Activated CD4-positive, alpha-beta T cell treated with anti-CD3 and anti-CD28 coated beads for 4 hours (primary cell): ENCODE measurements around the gene SLC31A1.
A peak's percentile ranks its signal among the peaks of the same experiment; 100 is the strongest.
"Not testable (repeated sequence)": the region's sequence is repeated elsewhere in the genome, so short reads cannot be mapped to it uniquely, and the experiment has no call there.

Experiments
- DNase-seq, 2 donors: peaks; one replicate each; pipeline ENCODE4 v3.0.0-alpha.2; 2020

SLC31A1 gene

DNA sequence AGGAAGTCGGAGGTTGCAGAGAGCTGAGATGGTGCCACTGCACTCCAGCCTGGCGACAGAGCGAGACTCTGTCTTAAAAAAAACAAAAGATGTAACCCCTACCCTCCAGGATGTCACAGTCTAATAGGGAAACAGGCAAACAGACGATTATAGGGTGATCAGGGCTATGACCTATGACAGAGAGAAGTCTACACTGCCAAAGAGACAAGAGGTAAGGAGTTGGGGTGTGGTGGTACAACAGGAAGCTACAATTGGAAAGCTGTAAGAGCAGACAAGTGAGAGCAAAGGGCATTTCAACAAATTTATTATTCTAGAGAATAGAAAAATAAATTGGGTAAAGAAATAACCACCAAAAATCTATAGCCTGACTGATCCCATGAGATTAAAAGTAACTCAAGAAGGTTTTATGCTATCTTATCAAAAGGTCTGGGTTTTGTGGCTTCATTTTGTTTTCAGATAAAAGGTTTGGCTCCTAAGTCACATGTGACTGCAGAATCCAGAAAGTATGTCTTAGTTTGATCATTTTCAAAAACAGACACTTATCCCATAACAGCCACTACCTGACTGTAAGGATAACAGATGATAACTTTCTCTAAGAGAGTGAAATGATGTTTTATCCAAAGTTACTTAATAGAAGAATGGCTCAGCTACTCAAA lies 46.7 kb downstream of the SLC31A1 start:
- DNase-seq, result no peak

DNA sequence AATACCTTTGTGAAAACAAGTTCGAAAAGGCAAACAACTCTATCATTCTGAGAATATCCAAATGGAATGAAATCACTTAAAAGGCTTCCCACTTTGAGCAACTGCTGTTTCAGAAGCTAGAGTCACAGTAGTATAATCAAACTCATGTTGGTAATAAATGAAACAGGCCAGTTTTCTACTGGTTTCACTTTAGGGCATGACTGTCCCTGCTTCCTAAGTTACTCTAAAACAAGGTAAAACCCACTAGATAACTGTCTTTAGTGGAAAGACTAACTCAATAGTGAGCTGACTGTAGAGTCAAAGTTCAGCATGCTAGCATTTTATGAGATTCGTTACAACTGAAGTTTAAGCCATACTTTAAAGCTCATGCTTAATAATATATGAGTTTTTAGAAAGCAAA lies 48.0 kb downstream of the SLC31A1 start:
- no peak for DNase-seq

DNA sequence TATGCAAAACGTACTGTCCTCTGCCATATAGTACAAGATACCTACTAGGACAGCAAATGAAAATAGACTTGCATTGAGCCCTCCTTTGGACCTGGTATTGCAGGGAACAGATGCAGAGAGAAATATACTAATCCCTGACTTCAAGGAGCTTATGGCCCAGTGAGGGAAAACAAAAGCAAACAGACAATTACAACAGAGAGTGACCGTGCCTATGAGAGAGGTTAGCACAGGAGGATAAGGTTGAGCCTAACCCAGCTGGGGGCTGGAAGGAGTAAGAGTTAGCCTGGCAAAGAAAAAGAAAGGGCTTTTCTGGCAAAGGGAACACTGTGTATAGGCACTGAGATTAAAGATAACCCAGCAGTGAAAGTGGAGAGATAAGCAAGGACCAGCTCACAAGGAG lies 48.5 kb downstream of the SLC31A1 start:
- no peak for DNase-seq

DNA sequence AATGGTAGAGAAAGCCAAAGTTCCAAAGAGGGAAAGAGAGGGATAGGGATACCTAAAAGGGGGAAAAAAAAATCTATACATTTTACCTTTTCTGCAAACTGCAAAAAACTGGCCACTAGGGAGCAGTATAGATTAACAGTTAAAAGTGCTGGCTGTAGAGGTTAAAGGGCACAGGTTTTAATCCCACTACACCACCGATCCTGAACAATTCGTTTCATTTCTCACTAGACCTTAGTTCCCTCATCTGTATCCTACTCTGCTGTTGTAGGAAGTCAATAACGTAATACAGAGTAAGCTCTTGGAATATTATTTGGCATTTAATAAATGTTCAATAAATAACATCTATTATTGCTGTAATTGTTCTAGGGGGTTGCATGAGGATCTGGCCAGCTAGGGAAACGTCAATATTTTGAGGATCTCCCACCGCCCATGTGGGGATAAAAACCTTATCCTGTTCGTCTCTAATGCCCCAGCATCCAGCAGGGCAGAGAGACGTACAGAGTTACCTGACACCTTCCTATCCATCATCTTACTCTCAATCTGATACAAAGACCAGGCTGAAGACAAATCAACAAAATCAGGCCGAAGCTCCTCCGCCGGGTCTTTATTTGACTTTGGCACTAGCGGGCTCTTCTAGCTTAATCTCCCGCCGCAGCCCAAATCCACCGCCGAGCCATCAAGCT lies 53.3 kb downstream of the SLC31A1 start:
- peak; percentile 13 to 46 for DNase-seq

DNA sequence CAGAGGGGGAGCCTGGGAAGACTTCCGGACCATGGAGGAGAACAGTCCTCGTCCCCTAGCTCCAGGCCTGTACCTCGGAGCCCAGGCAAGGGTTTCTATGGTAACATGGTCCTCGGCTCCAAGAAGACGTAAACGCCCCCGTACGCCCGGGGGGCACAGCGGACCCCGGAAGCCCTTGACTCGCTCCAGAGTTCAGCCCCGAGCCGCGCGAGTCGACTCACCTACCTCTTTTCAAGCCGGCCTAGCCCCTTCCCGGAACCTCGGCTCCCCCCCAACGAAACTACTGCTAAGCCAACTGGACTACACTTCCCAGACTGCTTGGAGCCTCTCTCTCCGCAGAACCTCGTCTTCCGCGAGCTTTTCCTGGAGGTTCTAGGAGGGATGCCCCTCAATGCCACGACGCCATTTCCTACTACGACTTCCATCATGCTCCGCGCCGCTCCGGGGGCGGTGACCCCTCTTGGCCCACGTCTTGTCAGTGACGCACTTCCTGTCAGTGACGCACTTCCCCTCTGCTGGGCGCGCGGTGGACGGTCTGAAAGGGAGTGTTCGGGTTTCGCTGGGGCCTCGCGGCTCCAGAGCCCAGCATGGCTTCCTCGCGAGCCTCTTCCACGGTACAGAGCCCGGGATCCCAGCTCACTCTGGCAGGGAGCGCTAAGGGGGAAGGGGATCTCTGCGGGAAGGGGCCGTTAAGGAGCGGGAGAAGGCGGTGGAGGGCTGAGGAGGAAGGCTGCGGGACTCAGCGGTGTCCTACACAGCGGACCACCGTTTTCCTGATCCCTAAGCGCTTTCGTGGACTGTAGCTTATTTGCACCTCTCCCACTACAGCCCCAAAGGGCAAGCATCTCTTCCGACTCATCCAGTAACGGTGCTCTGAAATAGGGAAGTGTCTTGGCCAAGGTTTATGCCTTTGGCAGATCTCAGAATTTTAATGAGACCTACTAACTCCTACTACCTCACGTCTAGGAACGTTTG lies 54.1 kb downstream of the SLC31A1 start, which contains the start of the genes CDC26 and PRPF4:
Gene CDC26, minus strand, starts transcription at position 416 of the 975 bp plus-strand sequence. CDS start 3,065 bp downstream, outside the sequence.
Gene PRPF4, plus strand, starts transcription at position 502 of the 975 bp plus-strand sequence. Its CDS starts 86 bp downstream, at position 588.
- peak; percentile 95 for DNase-seq

DNA sequence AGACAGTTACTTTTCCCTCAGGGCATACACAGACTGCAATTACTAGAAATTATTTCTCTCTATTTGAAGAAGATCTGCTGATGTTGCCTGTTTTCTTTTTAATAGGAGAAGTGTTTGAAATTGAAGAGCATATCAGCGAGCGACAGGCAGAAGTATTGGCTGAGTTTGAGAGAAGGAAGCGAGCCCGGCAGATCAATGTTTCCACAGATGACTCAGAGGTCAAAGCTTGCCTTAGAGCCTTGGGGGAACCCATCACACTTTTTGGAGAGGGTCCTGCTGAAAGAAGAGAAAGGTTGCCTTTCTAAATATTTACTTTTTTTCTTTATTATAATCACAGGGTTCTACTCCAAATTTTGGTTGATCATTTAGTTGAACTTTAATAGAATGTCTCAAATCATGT lies 57.5 kb downstream of the SLC31A1 start:
- DNase-seq, result no peak

DNA sequence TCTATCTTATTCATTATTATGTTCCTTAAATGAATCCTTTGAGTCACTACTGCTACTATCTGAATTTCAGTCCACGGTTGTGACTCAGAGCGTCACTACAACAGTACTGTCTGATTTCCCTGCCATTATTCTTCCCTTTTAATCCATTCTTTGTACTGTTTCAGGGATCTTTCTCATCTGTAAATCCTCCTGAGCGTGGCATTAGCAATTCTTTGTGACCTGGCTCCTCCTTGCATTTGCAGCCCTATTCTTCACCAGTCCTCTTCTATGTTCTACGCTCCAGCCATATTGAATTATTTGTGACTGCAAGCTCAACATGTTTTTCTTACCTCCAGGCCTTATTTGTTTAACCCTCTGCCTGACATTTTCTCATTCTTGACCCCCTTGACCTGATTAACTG lies 60.0 kb downstream of the SLC31A1 start:
- no peak for DNase-seq

DNA sequence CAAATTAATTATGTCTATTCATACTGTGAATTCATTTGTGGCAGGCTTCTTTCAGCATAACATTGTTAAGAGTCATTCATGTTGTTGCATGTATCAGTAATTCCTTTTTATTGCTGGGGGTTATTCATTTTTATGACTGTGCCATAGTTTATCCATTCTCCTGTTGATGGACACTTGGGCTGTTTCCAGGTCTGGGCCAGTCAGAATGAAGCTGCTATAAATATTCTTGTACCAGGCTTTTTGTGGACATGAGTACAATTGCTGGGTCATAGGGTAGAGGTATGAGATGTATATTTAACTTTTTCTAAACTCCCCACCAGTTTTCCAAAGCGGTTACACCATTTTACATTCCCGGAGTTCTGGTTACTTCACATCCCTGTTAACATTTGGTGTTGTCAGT lies 67.7 kb downstream of the SLC31A1 start:
- DNase-seq, result no peak

DNA sequence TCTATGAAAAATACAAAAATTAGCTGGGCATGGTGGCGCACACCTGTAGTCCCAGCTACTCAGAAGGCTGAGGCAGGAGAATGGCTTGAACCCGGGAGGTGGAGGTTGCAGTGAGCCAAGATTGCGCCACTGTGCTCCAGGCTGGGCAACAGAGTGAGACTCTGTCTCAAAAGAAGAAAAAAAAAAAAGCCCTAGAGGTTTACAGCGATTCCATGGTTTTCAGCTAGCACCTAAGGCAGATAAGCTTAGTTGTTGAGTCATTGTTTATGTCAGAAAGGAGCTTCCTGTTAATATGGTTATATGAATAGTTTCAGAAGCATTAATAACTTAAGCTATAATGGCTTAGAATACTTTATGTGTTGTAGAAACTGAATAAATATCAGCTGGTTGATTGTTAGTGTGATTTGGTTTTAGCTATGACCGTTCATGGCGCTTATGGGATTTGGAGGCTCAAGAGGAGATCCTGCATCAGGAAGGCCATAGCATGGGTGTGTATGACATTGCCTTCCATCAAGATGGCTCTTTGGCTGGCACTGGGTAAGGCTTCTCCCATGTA lies 68.8 kb downstream of the SLC31A1 start:
- no peak for DNase-seq

DNA sequence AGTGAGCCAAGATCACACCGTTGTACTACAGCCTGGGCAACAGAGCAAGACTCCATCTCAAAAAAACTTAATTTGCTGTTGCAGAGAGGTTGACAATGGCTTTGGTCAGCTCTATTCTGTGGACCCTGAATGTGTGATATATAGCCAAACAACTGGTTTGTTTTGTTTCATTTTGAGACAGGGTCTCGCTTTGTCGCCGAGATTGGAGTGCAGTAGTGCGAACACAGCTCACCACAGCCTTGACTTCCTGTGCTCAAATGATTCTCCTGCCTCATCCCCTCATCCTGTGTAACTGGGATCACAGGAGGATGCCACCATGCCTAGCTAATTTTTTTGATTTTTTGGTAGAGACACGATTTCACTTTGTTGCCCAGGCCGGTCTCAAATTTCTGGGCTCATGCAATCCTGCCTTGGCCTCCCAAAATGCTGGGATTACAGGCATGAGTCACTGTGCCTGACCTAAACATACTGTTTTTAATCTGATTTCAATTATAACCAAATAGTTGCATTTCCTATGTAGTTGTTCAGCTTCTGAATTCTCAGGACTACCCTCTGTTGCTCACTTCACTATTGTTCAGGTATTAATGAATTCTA lies 72.0 kb downstream of the SLC31A1 start:
- DNase-seq, result no peak

DNA sequence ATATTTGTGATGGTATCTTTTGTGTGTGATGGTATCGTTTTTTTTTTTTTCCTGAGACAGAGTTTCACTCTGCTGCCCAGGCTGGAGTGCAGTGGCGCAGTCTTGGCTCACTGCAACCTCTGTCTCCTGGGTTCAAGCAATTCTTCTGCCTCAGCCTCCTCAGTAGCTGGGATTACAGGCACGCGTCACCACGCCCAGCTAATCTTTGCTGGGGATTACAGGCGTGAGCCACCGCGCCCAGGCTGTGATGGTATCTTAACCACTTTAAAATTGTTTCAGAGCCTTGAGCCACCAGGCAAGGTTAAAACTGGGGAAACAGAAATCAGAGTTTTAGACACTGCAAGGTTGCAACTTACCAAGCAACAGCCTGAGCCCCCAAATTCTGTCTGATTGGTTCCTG lies 74.9 kb downstream of the SLC31A1 start:
- not testable (repeated sequence) for DNase-seq

DNA sequence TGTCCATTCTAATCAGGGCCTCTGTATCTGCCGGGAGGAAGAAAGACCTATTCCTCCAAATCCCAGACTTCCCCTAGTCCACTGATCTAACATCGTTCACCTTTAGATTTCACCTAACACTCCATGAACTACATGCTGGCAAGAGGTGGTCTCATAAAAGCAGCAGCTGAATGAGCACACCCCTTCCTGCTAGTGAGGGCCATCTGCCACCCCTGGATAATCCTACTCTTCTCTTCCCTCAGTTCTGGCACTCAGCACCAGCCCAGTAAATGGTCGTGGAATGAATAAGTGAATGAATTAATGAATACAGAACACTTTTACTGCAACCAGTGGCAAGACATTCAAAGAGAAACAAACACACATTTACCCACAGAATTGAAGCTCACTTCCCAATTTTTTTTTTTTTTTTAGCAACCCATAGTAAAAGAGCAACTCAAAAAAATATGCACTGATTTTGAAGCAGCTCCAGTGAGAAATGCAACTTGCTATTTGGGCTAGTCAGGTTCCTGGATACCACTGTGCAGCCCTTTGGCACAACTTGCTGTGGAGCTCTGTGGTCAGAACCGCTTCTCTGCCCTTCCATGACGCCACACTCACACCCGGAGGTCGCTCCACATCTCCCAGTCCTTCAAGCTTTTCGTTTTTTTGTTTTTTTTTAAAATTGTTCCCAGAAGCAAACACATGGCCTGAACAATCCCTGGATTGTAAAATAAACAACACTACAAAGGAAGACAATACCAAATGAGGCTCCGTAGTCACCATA lies 75.6 kb downstream of the SLC31A1 start:
- DNase-seq, result no peak

DNA sequence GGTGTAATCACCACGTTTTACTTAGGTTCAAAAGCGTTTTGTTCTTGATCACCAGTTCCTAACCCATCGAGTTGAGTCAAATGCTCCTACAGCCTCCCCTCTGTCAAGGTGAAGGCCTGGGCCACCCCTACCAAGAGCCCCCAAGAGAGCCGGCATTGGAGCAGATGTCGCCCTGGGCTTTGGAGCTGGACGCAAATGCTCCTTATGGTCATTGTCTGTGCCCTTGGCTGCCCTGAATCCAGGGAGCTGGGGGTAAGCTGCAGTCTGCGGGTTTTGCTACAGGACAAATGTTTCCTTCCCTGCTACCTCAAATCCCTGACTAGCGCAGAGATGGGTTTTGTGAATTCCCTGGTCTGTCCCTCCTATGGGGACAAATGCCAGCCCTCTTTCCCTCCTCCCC lies 77.0 kb downstream of the SLC31A1 start:
- DNase-seq, result no peak

DNA sequence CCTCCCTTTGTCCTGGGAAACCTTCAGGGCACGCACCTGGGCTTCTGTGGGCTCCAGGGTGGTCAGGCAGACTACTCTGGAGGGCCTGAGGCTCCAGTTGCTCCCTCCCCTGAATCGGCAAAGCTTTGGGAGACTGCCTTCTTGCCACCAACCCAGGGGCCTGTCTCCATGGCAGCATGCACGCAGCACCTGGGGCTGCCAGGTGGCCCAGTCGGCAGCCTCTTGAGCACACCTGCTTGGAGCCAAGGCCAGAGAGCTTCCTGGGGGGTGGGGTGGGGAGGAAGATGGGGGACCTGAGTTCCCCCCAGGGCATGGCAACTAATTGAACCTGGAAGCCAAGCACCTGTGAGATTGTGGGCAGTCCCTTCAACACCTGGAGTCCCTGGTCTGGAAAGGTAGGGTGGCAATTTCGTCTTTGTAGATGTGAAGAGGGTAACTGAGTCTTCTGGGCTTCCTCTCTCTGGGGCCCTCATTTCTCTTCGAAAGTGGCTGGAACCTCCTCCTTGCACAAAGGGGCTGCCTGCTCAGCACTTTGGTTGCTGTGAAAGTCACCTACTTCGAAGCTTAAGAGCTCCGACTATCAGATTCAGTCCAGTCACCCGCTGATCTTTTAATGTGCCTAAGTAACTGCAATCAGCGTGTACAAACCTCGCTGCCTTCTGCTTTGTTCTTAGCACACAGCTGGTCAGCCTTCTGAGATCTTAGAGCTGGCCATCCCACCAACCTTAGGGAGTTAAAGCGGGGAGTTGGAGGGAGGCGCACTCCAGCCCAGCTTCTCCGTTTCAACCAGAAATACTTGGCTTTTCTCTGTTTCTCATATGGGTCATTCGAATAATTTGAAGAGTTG lies 77.8 kb downstream of the SLC31A1 start:
- no peak for DNase-seq

DNA sequence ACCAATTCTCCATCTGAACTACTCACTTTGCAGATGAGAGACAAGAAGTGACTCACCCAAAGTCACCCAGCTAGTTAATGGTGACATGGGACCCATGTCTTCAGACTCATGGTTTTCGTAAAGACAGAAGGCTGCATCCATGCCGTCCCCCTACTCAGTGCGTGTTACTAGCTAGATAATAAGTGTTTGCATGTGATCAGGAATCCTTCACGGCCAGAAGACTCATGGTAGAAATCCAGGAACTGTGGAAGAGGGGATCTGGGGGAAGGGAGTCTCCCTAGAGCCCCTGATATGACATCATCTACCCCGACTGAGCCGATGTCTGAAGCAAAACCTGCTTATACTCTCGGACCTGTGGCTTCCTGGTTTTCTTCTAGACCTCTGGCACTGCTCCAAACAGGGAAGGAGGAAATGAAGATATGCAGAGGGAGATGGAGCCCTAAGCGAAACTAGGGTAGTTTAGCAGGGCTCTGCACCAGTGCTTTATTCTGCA lies 78.5 kb downstream of the SLC31A1 start:
- no peak for DNase-seq

DNA sequence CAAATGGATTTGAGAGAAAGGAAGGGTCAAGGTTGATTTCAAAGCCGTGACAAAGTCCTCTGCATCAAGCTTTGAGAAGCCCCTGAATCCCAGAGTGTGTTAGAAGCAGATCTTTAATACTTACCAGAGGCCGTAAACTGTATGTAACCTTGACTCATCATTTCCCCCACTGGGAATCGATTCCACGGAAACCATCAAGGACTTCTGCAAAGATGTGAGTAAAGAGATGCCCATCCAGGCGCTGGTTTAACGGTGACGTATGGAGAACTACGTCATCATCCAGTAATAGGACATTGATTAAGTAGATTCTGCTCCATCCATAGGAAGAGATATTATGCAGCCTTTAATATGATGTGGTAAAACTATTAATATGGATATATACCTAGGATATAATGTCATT lies 80.2 kb downstream of the SLC31A1 start:
- DNase-seq, result no peak

DNA sequence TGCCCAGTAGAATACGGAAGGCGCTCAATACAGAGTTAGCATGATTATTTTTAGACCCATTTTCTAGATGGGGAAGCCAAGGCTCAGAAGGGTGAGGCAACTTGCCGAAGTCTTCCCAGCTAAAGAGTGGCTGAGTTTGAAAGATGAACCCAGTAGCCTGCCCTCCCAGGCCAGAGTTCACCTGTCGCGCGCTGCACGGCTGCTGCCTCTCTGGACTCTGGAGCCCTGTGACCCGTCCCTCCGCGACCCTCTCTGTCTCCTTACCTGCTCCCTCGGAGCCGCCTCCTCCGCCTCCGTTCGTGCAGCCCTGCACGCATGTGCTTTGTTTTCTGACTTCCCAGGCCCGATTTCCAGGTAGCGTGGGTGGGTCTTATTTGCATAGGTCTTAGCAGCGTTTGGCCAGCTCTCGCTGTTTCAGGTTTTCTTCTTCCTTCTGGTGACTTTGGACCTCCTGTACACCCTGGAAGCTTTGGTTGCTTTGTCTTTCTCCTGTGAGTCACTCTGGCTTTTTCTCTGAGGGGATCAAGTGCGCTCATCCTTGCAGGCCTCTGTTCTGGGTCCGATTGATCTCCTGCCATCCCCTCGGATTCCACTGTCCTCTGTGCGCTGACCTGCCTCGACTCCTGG lies 81.6 kb downstream of the SLC31A1 start, which contains the start of gene RNF183:
Gene RNF183, minus strand, starts transcription at position 585 of the 627 bp plus-strand sequence. CDS start 5,192 bp downstream, outside the sequence.
- no peak for DNase-seq

DNA sequence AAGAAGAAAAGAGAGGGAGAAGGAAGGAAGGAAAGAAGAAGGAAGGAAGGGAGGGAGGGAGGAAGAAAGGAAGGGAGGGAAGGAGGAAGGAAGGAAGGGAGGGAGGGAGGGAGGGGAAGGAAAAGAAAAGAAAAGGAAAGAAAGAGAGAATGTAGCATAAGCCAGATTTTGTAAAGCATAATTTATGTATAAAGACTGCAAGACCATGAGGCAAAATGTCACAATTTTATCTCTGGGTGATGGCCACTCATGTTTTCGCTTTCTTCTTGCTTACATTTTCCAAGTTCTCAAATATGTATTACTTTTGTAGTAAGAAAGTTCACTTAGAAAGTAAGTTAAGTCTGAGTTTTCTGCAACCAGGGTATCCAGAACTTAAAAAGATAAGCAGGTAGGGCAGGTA lies 85.2 kb downstream of the SLC31A1 start:
- no peak for DNase-seq

DNA sequence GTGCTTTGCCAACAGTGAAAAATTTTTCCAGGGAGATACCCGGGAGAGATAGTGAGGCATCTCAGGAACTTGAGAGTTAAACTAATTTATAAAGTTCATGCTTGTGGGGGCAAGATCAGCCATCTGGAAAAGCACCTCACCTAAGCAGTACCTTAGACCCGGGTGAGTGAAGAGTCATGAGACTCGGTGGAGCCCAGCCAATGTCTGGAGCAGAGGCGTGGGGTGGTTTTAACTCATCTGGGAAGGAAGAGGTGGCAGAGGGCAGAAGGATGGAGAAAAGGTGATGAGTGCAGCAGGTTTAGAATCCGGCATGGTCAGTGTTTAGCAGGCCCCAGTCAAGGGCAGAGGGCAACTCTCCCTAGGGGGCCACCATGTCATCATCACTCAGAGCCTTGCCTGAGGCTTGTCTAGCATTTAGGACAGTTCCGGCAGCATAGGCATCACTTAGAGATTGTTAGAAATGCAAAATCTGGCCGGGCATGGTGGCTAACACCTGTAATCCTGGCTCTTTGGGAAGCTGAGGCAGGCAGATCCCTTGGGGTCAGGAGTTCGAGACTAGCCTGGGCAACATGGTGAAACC lies 86.1 kb downstream of the SLC31A1 start:
- DNase-seq, result no peak
